IMR-90 (cell line): Measurements from ENCODE around the gene GPLD1. TPM values are rescaled to one million over a fixed set of nuclear protein-coding genes. Genes with fewer than 3 reads are reported as not detected.
A peak's percentile ranks its signal among the peaks of the same experiment; 100 is the strongest.

Source experiments
- ATAC-seq: fragments of 200-7000 bp; cut with Tn5 transposase; 2 replicates; pipeline ENCODE4 v1.9.1; 2020; ENCODE audit warnings: low read depth, mild to moderate bottlenecking, moderate library complexity
- BruUV-seq: library from RNA; stranded (reverse); fragments of 400-500 nt; replicated peaks from 2 replicates; lab custom pipeline; 2021; lab: Mats Ljungman, UMichigan
- CTCF ChIA-PET: fragments of 300-600 bp; formaldehyde crosslinking; extraction: SDS; loops from one replicate; lab custom pipeline; 2021; ENCODE audit warnings: antibody characterized with exemption; lab: Yijun Ruan, JAX
- POLR2A ChIA-PET: fragments of 300-600 bp; sonication (Branson Sonifier 250); formaldehyde crosslinking; loops from one replicate; lab custom pipeline; 2022; ENCODE audit warnings: antibody characterized with exemption; ENCODE audit not compliant: unreplicated experiment; lab: Charles Lee
- DNase-seq: peaks from one replicate; pipeline ENCODE4 v3.0.0; 2013
- H2AFZ ChIP-seq: replicated peaks from 2 replicates; pipeline ENCODE3; 2013; ENCODE audit warnings: low read length, mild to moderate bottlenecking; ENCODE audit not compliant: poor library complexity
- H2AK5ac ChIP-seq: 2 replicates; pipeline ENCODE4 v1.6.1; 2013; ENCODE audit warnings: low read depth, low read length, inconsistent platforms
- H2AK9ac ChIP-seq: replicated peaks from 2 replicates; pipeline ENCODE3; 2013; ENCODE audit warnings: mild to moderate bottlenecking, low read depth, low read length, moderate library complexity; ENCODE audit not compliant: poor library complexity
- H2BK120ac ChIP-seq: 2 replicates; pipeline ENCODE4 v1.6.1; 2013; ENCODE audit warnings: low read depth, low read length, inconsistent platforms
- H2BK15ac ChIP-seq: 3 replicates; pipeline ENCODE4 v1.6.1; 2013; ENCODE audit warnings: low read depth, low read length, inconsistent platforms
- H2BK20ac ChIP-seq: 2 replicates; pipeline ENCODE4 v1.6.1; 2013; ENCODE audit warnings: low read depth, mild to moderate bottlenecking, inconsistent platforms, low read length, moderate library complexity
- H2BK5ac ChIP-seq: 2 replicates; pipeline ENCODE4 v1.6.1; 2013; ENCODE audit warnings: mild to moderate bottlenecking, low read depth, low read length, inconsistent platforms; ENCODE audit not compliant: poor library complexity, severe bottlenecking
- H3K14ac ChIP-seq: replicated peaks from 2 replicates; pipeline ENCODE4 v1.6.1; 2013; ENCODE audit warnings: low read depth, low read length, inconsistent platforms
- H3K18ac ChIP-seq: 2 replicates; pipeline ENCODE4 v1.6.1; 2013; ENCODE audit warnings: low read depth, low read length, control low read depth
- H3K23ac ChIP-seq: 2 replicates; pipeline ENCODE4 v1.6.1; 2013; ENCODE audit warnings: low read depth, low read length, inconsistent platforms
- H3K27ac ChIP-seq: 2 replicates; pipeline ENCODE4 v1.5.1; 2013; ENCODE audit warnings: mild to moderate bottlenecking, control low read depth, low read length; ENCODE audit not compliant: insufficient read depth
- H3K27me3 ChIP-seq: 2 replicates; pipeline ENCODE4 v1.6.1; 2013; ENCODE audit warnings: low read length; ENCODE audit not compliant: control insufficient read depth, insufficient read depth
- H3K36me3 ChIP-seq: 2 replicates; pipeline ENCODE4 v1.6.1; 2013; ENCODE audit warnings: low read length, mixed read lengths; ENCODE audit not compliant: control insufficient read depth, insufficient read depth
- H3K4ac ChIP-seq: 2 replicates; pipeline ENCODE4 v1.6.1; 2013; ENCODE audit warnings: low read depth, low read length, inconsistent platforms
- H3K4me1 ChIP-seq: 2 replicates; pipeline ENCODE4 v1.6.1; 2013; ENCODE audit warnings: low read length, mixed read lengths; ENCODE audit not compliant: control insufficient read depth, insufficient read depth
- H3K4me2 ChIP-seq: 2 replicates; pipeline ENCODE4 v1.6.1; 2013; ENCODE audit warnings: low read depth, mild to moderate bottlenecking, control low read depth, low read length, moderate library complexity
- H3K4me3 ChIP-seq: 2 replicates; pipeline ENCODE4 v1.5.1; 2013; ENCODE audit warnings: low read depth, mild to moderate bottlenecking, control low read depth, low read length, moderate library complexity; ENCODE audit not compliant: insufficient read depth
- H3K56ac ChIP-seq: 2 replicates; pipeline ENCODE4 v1.6.1; 2013; ENCODE audit warnings: low read length, inconsistent platforms; ENCODE audit not compliant: insufficient read depth; ENCODE audit errors: extremely low read depth
- H3K79me1 ChIP-seq, 2 experiments: 2 replicates each; pipeline ENCODE4 v1.6.1; 2013; ENCODE audit warnings: low read length in 2 of 2, inconsistent platforms in 1 of 2, low read depth in 1 of 2
- H3K9ac ChIP-seq: 2 replicates; pipeline ENCODE4 v1.6.1; 2013; ENCODE audit warnings: low read depth, low read length, control low read depth
- H3K9me1 ChIP-seq: 2 replicates; pipeline ENCODE4 v1.6.1; 2013; ENCODE audit warnings: low read length, inconsistent platforms; ENCODE audit not compliant: insufficient read depth
- H3K9me3 ChIP-seq: 2 replicates; pipeline ENCODE4 v1.6.1; 2013; ENCODE audit warnings: low read length; ENCODE audit not compliant: control insufficient read depth, insufficient read depth
- H4K20me1 ChIP-seq: 2 replicates; pipeline ENCODE4 v1.6.1; 2013; ENCODE audit warnings: low read length, inconsistent platforms; ENCODE audit not compliant: insufficient read depth
- H4K5ac ChIP-seq: 2 replicates; pipeline ENCODE4 v1.6.1; 2013; ENCODE audit warnings: mild to moderate bottlenecking, low read depth, low read length, control low read depth
- H4K8ac ChIP-seq, 2 experiments: 2 replicates each; pipeline ENCODE4 v1.6.1; 2013; ENCODE audit warnings: low read depth in 2 of 2, low read length in 2 of 2, control low read depth in 1 of 2, inconsistent platforms in 1 of 2
- H4K91ac ChIP-seq: 2 replicates; pipeline ENCODE4 v1.6.1; 2013; ENCODE audit warnings: low read depth, low read length, inconsistent platforms; ENCODE audit not compliant: insufficient read depth
- BHLHE40 ChIP-seq: fragments of 150-350 bp; IDR thresholded peaks from 2 replicates; pipeline ENCODE4 v1.6.1; 2016; ENCODE audit warnings: mild to moderate bottlenecking, low read depth, low read length
- CEBPB ChIP-seq: IDR thresholded peaks from 2 replicates; pipeline ENCODE4 v1.6.1; 2012; ENCODE audit warnings: low read depth, low read length, improper control_type of control experiment
- CHD1 ChIP-seq: IDR thresholded peaks from 2 replicates; pipeline ENCODE4 v1.6.1; 2012; ENCODE audit warnings: low read depth, low read length, improper control_type of control experiment
- CTCF ChIP-seq: conservative IDR thresholded peaks from 2 replicates; pipeline ENCODE4 v1.5.1; 2012; ENCODE audit warnings: mild to moderate bottlenecking, low read depth, low read length, improper control_type of control experiment
- ELK1 ChIP-seq: fragments of 150-350 bp; IDR thresholded peaks from 2 replicates; pipeline ENCODE4 v1.6.1; 2016; ENCODE audit warnings: low read depth, mild to moderate bottlenecking, low read length, moderate library complexity, borderline replicate concordance
- FOS ChIP-seq: fragments of 150-350 bp; IDR thresholded peaks from 2 replicates; pipeline ENCODE4 v1.6.1; 2016; ENCODE audit warnings: low read depth, low read length
- MAZ ChIP-seq: IDR thresholded peaks from 2 replicates; pipeline ENCODE4 v1.6.1; 2012; ENCODE audit warnings: low read depth, mild to moderate bottlenecking, low read length, improper control_type of control experiment, moderate library complexity, borderline replicate concordance
- MXI1 ChIP-seq: IDR thresholded peaks from 2 replicates; pipeline ENCODE4 v1.6.1; 2012; ENCODE audit warnings: low read depth, mild to moderate bottlenecking, low read length, moderate library complexity, borderline replicate concordance
- NFE2L2 ChIP-seq: fragments of 150-350 bp; IDR thresholded peaks from 2 replicates; pipeline ENCODE4 v1.6.1; 2016; ENCODE audit warnings: low read depth, mild to moderate bottlenecking, low read length
- RFX5 ChIP-seq: IDR thresholded peaks from 2 replicates; pipeline ENCODE4 v1.8.0; 2012; ENCODE audit warnings: low read depth, mild to moderate bottlenecking, low read length, moderate library complexity
- SMC3 ChIP-seq: fragments of 150-350 bp; IDR thresholded peaks from 2 replicates; pipeline ENCODE4 v1.6.1; 2016; ENCODE audit warnings: low read depth, mild to moderate bottlenecking, antibody characterized with exemption, low read length, moderate library complexity
- WGBS, 2 experiments: methylation state at CpG; one replicate each; pipeline versions ENCODE4 v1.1.5 to v1.1.7; 2013; ENCODE audit warnings: missing lambda C conversion rate in 2 of 2; ENCODE audit not compliant: insufficient read length in 1 of 2; ENCODE audit errors: extremely low coverage in 2 of 2; 5-methylcytosine and 5-hydroxymethylcytosine counted together
- dilution Hi-C: fragments of 300-500 bp; cut with HindIII; formaldehyde crosslinking; loops from one replicate; pipeline ENCODE4 v1.14.3; 2018; ENCODE audit warnings: low sequenced_read_pairs; ENCODE audit not compliant: unreplicated experiment
- in situ Hi-C: fragments of 300-500 bp; cut with MboI; formaldehyde crosslinking; loops from 3 replicates; pipeline ENCODE4 v1.14.3; 2019; ENCODE audit warnings: low sequenced_read_pairs, inconsistent platforms, mixed read lengths
- intact Hi-C: fragments of 100-400 bp; cut with micrococcal nuclease; formaldehyde crosslinking; loops from 2 replicates; pipeline ENCODE4 v1.10.0; 2022
- polyA plus RNA-seq, 3 experiments: library from polyadenylated mRNA; depleted of rRNA; stranded (reverse); fragments of >200 nt; gene quantifications; 2 replicates each; pipeline ENCODE4 v1.2.3, GENCODE V29; 2012; ENCODE audit warnings: low replicate concordance in 1 of 3
- total RNA-seq: library from RNA; depleted of rRNA; stranded (reverse); fragments of >200 nt; gene quantifications from 2 replicates; pipeline ENCODE4 v1.2.3, GENCODE V29; 2012

Gene GPLD1
- total and polyA plus RNA-seq, 2 of the 4 experiments (the other 2 are of a cell fraction), result 0.05 to 0.18 TPM

DNA sequence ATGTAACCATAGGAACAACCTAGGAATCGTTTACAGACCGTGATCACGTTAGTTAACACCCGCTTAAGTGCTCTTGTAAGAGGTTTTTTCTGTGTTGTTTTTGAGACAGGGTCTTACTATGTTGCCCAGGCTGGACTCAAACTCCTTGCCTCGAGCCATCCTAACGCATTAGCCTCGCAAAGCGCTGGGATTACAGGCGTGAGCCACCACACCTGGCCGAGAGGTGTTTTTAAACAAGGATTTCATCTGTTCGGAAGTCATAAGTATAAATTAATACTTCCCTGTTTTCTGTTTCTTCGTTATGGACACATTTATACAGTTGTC lies 85.9 kb downstream of the GPLD1 start:
- no peaks in the 10 kb centered on the region for H3K9me3 ChIP-seq
- H2AK5ac ChIP-seq, result no peak overlapping the region
- peak overlapping the region; percentile 89 to 99 for H4K8ac ChIP-seq
- H3K23ac ChIP-seq, result peak overlapping the region; percentile 94; the same call in 1 of the 2 replicates
- 20% methylated on average over 1 of the region's 12 CpGs; no CpG with 5 or more reads in 1 of the 2 experiments for WGBS, 2 experiments
- no peaks in the 10 kb centered on the region for H3K27me3 ChIP-seq
- BruUV-seq, result no TSS peak
- no peak overlapping the region for H2BK20ac ChIP-seq
- peak overlapping the region; percentile 88; the same call in 1 of the 2 replicates for H4K91ac ChIP-seq
- DNase-seq, result no peak
- H3K18ac ChIP-seq, result no peak overlapping the region
- H3K27ac ChIP-seq, result peak overlapping the region; percentile 41
- POLR2A ChIA-PET, result no interaction called here
- H2AFZ ChIP-seq, result peak overlapping the region; percentile 100
- H3K4me1 ChIP-seq, result no peaks in the 10 kb centered on the region; the same call in 1 of the 2 replicates
- 0 out of 2 replicates have a peak overlapping the region, but pooled peaks have one; percentile 3 for H3K56ac ChIP-seq
- peak overlapping the region; percentile 19; the same call in 1 of the 2 replicates for H4K5ac ChIP-seq
- peak overlapping the region; percentile 84 for H3K4me2 ChIP-seq
- peaks cover 10 to 27% of the 10 kb centered on the region in 2 experiments for H3K79me1 ChIP-seq
- no peak overlapping the region for H2BK15ac ChIP-seq
- peak overlapping the region; percentile 46 for H2BK5ac ChIP-seq
- H3K9ac ChIP-seq, result peak overlapping the region; percentile 85
- intact Hi-C loops (no loop called here), dilution Hi-C loops (no loop called here), in situ Hi-C loops (no loop called here)
- CTCF ChIA-PET, result no interaction called here
- peak overlapping the region; percentile 86 for H3K4ac ChIP-seq
- TF ChIP-seq MAZ (no peak), SMC3 (no peak), ELK1 (no peak), NFE2L2 (no peak), FOS (no peak), BHLHE40 (no peak), CEBPB (no peak), CHD1 (no peak), MXI1 (no peak), CTCF (no peak), RFX5 (no peak)
- peak overlapping the region; percentile 77 for H3K14ac ChIP-seq
- peak overlapping the region; percentile 67 for H3K4me3 ChIP-seq
- H2BK120ac ChIP-seq, result no peak overlapping the region
- peak overlapping the region; percentile 94 for H2AK9ac ChIP-seq
- peaks cover 2% of the 10 kb centered on the region; the same call in 1 of the 2 replicates for H3K9me1 ChIP-seq
- H3K36me3 ChIP-seq, result peaks cover 6% of the 10 kb centered on the region
- no peaks in the 10 kb centered on the region; the same call in 1 of the 2 replicates for H4K20me1 ChIP-seq
- no peak for ATAC-seq
